ENCODE results near the gene ERAP2.
"Not testable (repeated sequence)": the region's sequence is repeated elsewhere in the genome, so short reads cannot be mapped to it uniquely, and the experiment has no call there.

The ERAP2 gene

GRCh38 chr5:96838201-96839070 is 37.9 kb upstream of the ERAP2 start:
- ChIA-PET CTCF (interaction anchor here (0.7 kb wide), 1 partner anchor 141 kb away, joined by 3 read pairs; no protein-coding TSS in a partner anchor), POLR2A (ENCODE audit: low non-redundant PET) (interaction anchor here (1.4 kb wide), 1 partner anchor 31 kb away, joined by 4 read pairs; the partner anchor contains the start of gene ERAP1)
- no peak for TF ChIP-seq CTCF (conservative IDR thresholded peaks at IDR 0.05; ENCODE audit: low read depth)
- no peak for DNase-seq (ENCODE audit: low spot score)
- no peak overlapping the region for H3K27ac ChIP-seq

DNA sequence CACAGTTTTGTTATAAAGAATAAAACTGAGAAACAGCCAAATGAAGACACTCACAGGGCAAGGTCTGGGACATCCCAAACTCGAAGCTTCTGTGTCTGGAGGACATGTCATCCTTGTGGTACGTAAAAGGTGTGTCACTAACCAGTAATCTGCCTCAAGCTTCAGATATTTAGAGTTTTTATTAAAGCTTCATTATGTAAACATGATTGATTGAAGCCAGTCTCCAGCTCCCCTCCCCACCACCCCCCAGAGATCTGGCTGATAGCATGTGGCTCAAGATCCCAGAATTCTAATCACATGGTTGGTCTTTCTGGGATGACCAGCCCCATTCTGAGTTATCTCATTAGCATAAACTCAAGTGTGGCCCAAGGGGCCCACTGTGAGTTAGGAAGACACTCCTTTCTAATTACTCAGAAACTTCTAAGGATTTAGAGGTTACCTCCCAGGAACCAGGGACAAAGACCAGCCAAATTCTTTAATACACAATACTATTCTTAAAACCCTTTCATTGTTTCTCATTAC is 37.2 kb upstream of the ERAP2 start:
- H3K27ac ChIP-seq, result no peak overlapping the region
- no peak for DNase-seq (ENCODE audit: low spot score)
- POLR2A ChIA-PET (ENCODE audit: low non-redundant PET), result interaction anchor here (1.4 kb wide), 1 partner anchor 32 kb away, joined by 4 read pairs; the partner anchor contains the start of gene ERAP1
- CTCF ChIA-PET, result interaction anchor here (0.6 to 0.7 kb wide), 3 partner anchors 57 to 1971 kb away, joined by 3 to 4 read pairs (median 3); no protein-coding TSS in a partner anchor
- TF ChIP-seq CTCF (conservative IDR thresholded peaks at IDR 0.05; ENCODE audit: low read depth), result no peak

DNA sequence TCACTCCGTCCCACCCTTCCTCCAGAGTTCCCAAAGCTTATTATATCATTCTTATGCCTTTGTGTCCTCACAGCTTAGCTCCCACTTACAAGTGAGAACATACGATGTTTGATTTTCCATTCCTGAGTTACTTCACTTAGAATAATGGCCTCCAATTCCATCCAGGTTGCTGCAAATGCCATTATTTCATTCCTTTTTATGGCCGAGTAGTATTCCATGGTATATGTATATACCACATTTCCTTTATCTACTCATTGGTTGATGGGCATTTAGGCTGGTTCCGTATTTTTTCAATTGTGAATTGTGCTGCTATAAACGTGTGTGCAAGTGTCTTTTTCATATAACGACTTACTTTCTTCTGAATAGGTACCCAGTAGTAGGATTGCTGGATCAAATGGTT is 34.4 kb upstream of the ERAP2 start:
- H3K27ac ChIP-seq; CTCF ChIA-PET; POLR2A ChIA-PET (ENCODE audit: low non-redundant PET); DNase-seq (ENCODE audit: low spot score): not testable (repeated sequence)

DNA sequence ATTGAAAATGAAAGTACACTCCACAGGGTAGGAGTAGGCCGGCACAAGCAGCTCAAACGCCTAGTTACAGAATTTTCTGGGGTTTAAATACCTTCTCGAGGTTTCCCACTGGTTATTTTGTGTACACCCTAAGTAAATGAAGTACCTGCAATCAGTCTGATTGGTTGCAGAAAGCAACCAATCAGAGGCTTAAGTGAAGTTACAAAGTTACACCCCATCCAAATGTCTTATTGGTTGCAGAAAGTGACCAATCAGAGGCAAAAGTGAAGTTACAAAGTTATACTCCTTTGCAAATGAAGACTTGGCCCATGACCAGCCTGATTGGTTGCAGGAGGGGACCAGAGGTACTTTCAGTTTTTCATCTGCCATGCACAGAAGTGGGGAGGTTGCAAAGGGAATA is 33.2 kb upstream of the ERAP2 start:
- CTCF ChIA-PET, result no interaction called here
- H3K27ac ChIP-seq, result no peak overlapping the region
- no peak for TF ChIP-seq CTCF (conservative IDR thresholded peaks at IDR 0.05; ENCODE audit: low read depth)
- DNase-seq (ENCODE audit: low spot score), result no peak
- POLR2A ChIA-PET (ENCODE audit: low non-redundant PET), result no interaction called here

DNA sequence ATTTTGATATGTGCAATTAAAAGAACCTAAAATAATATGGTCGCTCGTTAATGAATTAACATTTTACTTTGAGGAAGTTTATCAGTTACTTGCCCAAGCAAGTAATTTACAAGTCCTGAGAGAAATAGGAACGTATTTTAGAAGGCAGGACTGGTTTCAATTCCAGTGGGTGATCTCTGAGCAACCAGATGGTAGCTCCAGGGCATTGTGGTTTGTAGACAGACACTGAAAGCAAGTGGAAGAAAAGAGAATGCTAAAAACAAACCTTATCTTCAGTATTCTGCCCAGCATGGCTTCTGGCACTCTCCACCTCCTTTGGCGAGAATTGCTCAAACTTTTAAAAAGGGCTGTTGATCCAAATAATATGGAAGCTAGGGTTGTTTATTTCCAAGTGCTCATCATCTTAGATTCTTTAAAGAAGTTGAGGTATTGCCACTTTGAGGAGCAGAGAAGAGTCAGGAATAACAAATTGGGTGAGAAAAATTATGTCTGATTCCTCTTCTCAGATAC is 31.8 kb upstream of the ERAP2 start:
- POLR2A ChIA-PET (ENCODE audit: low non-redundant PET), result no interaction called here
- no peak overlapping the region for H3K27ac ChIP-seq
- CTCF ChIA-PET, result no interaction called here
- no peak for DNase-seq (ENCODE audit: low spot score)
- TF ChIP-seq CTCF (conservative IDR thresholded peaks at IDR 0.05; ENCODE audit: low read depth), result no peak

GRCh38 chr5:96851312-96852062 is 24.8 kb upstream of the ERAP2 start:
- no peak overlapping the region for H3K27ac ChIP-seq
- TF ChIP-seq CTCF (conservative IDR thresholded peaks at IDR 0.05; ENCODE audit: low read depth), result no peak
- ChIA-PET POLR2A (ENCODE audit: low non-redundant PET) (no interaction called here), CTCF (interaction anchor here (0.6 kb wide), 1 partner anchor 15 kb away, joined by 5 read pairs; no protein-coding TSS in a partner anchor)
- DNase-seq (ENCODE audit: low spot score), result no peak

Measured in RWPE1 (cell line).